T-helper 1 cell treated with Interleukin-12 subunit alpha and Interleukin-12 subunit beta and Interleukin-4 antibody, amounts not matched to agents 30 ng/mL and 1 ng/mL, for 36 hours (primary cell): ENCODE data around the gene SLC4A2. TPM values are rescaled to one million over a fixed set of nuclear protein-coding genes. Genes with fewer than 3 reads are reported as not detected.
"Not testable (repeated sequence)": the region's sequence is repeated elsewhere in the genome, so short reads cannot be mapped to it uniquely, and the experiment has no call there.

Experiments
- intact Hi-C: fragments of 100-400 bp; cut with micrococcal nuclease; formaldehyde crosslinking; loops from one replicate; pipeline ENCODE4 v1.15.1; 2024
- total RNA-seq: library from RNA; stranded (reverse); gene quantifications from 2 replicates; pipeline ENCODE4 v1.2.3, GENCODE V29; 2022

The SLC4A2 gene
- total RNA-seq, 1 donor from 2014 or later = 137 TPM

- intact Hi-C loops = no loop called here
Measured at GRCh38 chr7:151024435-151025056, 34.8 kb upstream of the SLC4A2 start, which contains the start of gene ATG9B. Gene ATG9B, minus strand, starts transcription at chr7:151024494. Its CDS starts 71 bp downstream, at chr7:151024423.

GRCh38 chr7:151025924-151026671 is 33.3 kb upstream of the SLC4A2 start:
- intact Hi-C loops = no loop called here

GRCh38 chr7:151026771-151027727 is 32.3 kb upstream of the SLC4A2 start:
- intact Hi-C loops = not testable (repeated sequence)

GRCh38 chr7:151027728-151028130 is 31.7 kb upstream of the SLC4A2 start:
- intact Hi-C loops = loop anchor here (1.0 kb wide), 14 partner anchors 9 to 1189 kb away; partner anchors contain the start of genes ABCF2, CHPF2, NUB1 and TMUB1

- intact Hi-C loops = loop anchor here (1.0 kb wide), 14 partner anchors 10 to 1190 kb away; partner anchors contain the start of genes ABCF2, CHPF2, NUB1 and TMUB1
Measured at GRCh38 chr7:151028131-151028947, 31.1 kb upstream of the SLC4A2 start, which contains the start of gene ABCB8. Gene ABCB8, plus strand, starts transcription at chr7:151028450. Its CDS starts 66 bp downstream, at chr7:151028516.

- intact Hi-C loops = loop anchor here (1.0 kb wide), 14 partner anchors 11 to 1191 kb away; partner anchors contain the start of genes ABCF2, CHPF2, NUB1 and TMUB1
Measured at GRCh38 chr7:151028948-151029501, 30.4 kb upstream of the SLC4A2 start.

- intact Hi-C loops = no loop called here
Measured at GRCh38 chr7:151031011-151031410, 28.4 kb upstream of the SLC4A2 start.

GRCh38 chr7:151032936-151033863 is 26.2 kb upstream of the SLC4A2 start:
- intact Hi-C loops = no loop called here

GRCh38 chr7:151033864-151034249 is 25.5 kb upstream of the SLC4A2 start:
- intact Hi-C loops = no loop called here

GRCh38 chr7:151034312-151035025 is 24.9 kb upstream of the SLC4A2 start:
- intact Hi-C loops = no loop called here

- intact Hi-C loops = no loop called here
Measured at GRCh38 chr7:151035026-151035717, 24.2 kb upstream of the SLC4A2 start.

GRCh38 chr7:151035902-151036301 is 23.5 kb upstream of the SLC4A2 start:
- intact Hi-C loops = no loop called here

- intact Hi-C loops = no loop called here
Measured at GRCh38 chr7:151038951-151039849, 20.2 kb upstream of the SLC4A2 start.

- intact Hi-C loops = no loop called here
Measured at GRCh38 chr7:151039850-151040548, 19.4 kb upstream of the SLC4A2 start.

- intact Hi-C loops = no loop called here
Measured at GRCh38 chr7:151040616-151041375, 18.6 kb upstream of the SLC4A2 start.
